Fibroblast of lung (primary cell): Measurements from ENCODE around the gene ZNRF1. TPM values are rescaled to one million over a fixed set of nuclear protein-coding genes. Genes with fewer than 3 reads are reported as not detected.

Experiments
- DNase-seq, 2 donors: peaks; one replicate each; pipeline versions ENCODE4 v3.0.0 to v3.0.0-alpha.2; 2010; ENCODE audit warnings: low read depth in 2 of 2
- H2AFZ ChIP-seq: 2 replicates; pipeline ENCODE4 v1.5.1; 2012; ENCODE audit warnings: low read length, control low read depth, inconsistent platforms
- H3K27ac ChIP-seq: 2 replicates; pipeline ENCODE4 v1.5.1; 2011; ENCODE audit warnings: low read length, control low read depth; ENCODE audit not compliant: insufficient read depth
- H3K27me3 ChIP-seq: 2 replicates; pipeline ENCODE4 v1.5.1; 2011; ENCODE audit warnings: mild to moderate bottlenecking, low read length; ENCODE audit not compliant: control insufficient read depth, insufficient read depth
- H3K36me3 ChIP-seq: 2 replicates; pipeline ENCODE4 v1.5.1; 2011; ENCODE audit warnings: low read length; ENCODE audit not compliant: control insufficient read depth, insufficient read depth
- H3K4me1 ChIP-seq: 2 replicates; pipeline ENCODE4 v1.5.1; 2011; ENCODE audit warnings: low read length; ENCODE audit not compliant: control insufficient read depth, insufficient read depth; ENCODE audit errors: extremely low read depth
- H3K4me2 ChIP-seq: 2 replicates; pipeline ENCODE4 v1.5.1; 2011; ENCODE audit warnings: low read length, control low read depth; ENCODE audit not compliant: insufficient read depth; ENCODE audit errors: extremely low read depth
- H3K4me3 ChIP-seq, 4 experiments: fragments of 200-600 bp in 1 of 4; sonication (generic) in 1 of 4; replicated peaks in 1 of 4; 2 replicates each; pipeline ENCODE4 v1.5.1; 2011 to 2016; ENCODE audit warnings: low read length in 4 of 4, low read depth in 3 of 4, mild to moderate bottlenecking in 3 of 4, control low read depth in 2 of 4, inconsistent platforms in 1 of 4, mixed read lengths in 1 of 4; ENCODE audit not compliant: insufficient read depth in 1 of 4; ENCODE audit errors: control extremely low read depth in 1 of 4
- H3K79me2 ChIP-seq: 2 replicates; pipeline ENCODE4 v1.5.1; 2012; ENCODE audit warnings: mild to moderate bottlenecking, low read length, inconsistent platforms; ENCODE audit not compliant: control insufficient read depth, insufficient read depth
- H3K9ac ChIP-seq: 2 replicates; pipeline ENCODE4 v1.5.1; 2011; ENCODE audit warnings: mild to moderate bottlenecking, low read length, control low read depth; ENCODE audit not compliant: insufficient read depth
- H3K9me3 ChIP-seq: 2 replicates; pipeline ENCODE4 v1.5.1; 2012; ENCODE audit warnings: low read depth, low read length; ENCODE audit not compliant: control insufficient read depth, insufficient read depth
- H4K20me1 ChIP-seq: 2 replicates; pipeline ENCODE4 v1.5.1; 2011; ENCODE audit warnings: low read length; ENCODE audit not compliant: control insufficient read depth, insufficient read depth; ENCODE audit errors: extremely low read depth
- EZH2 ChIP-seq: IDR thresholded peaks from 2 replicates; pipeline ENCODE4 v1.5.1; 2012; ENCODE audit warnings: low read length, control low read depth, mild to moderate bottlenecking; ENCODE audit errors: missing control alignments
- polyA plus RNA-seq, 2 donors: library from polyadenylated mRNA; depleted of rRNA in 1 of 2; stranded (reverse) in 1 of 2; unstranded in 1 of 2; fragments of >200 nt; gene quantifications; 2 replicates each; pipeline ENCODE4 v1.2.1, GENCODE V29; 2011 to 2012; ENCODE audit warnings: missing spikeins in 1 of 2
- total RNA-seq: library from RNA; depleted of rRNA; stranded (reverse); fragments of >200 nt; gene quantifications from 2 replicates; pipeline ENCODE4 v1.2.1, GENCODE V29; 2014
- TF ChIP-seq, protein P1 (sequence below), 2 donors: IDR thresholded peaks in 1 of 2; conservative IDR thresholded peaks in 1 of 2; 1 replicate in 1 of 2; 2 replicates in 1 of 2; pipeline ENCODE4 v1.5.1; 2011 to 2012; ENCODE audit warnings: low read length in 2 of 2, control low read depth in 1 of 2, inconsistent platforms in 1 of 2, low read depth in 1 of 2, mild to moderate bottlenecking in 1 of 2

ZNRF1 gene
- total and polyA plus RNA-seq, 2 donors (not counting 1 experiment from before 2014, with no cell fraction given): 21.0 to 21.1 TPM

DNA sequence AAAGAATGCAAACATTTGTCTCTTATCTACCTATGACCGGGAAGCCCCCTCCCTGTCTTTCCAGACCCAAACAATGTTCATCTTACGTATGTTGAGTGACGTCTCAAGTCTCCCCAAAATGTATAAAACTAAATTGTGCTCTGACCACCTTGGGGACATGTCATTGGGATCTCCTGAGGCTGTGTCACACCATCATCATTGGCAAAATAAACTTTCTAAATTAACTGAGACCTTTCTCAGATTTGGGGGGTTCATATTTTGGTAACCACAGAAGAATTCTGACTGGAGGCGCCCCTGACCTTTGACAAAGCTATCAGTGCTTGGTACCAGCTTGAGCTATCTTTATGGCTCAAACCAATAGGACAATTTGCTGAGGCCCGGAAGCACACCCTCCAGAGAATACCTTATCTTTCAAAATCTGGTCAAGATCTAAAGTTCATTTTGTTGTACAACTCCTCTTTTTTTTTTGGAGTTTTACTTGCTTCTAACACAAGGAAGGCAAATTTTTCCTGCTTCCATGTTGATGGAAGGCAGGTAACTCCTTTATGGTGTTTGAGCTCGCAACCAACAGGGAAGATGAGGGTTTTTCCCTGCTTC is 120.2 kb downstream of the ZNRF1 start:
- Histone ChIP-seq H3K36me3 (no peaks in the 10 kb centered on the region), H4K20me1 (no peaks in the 10 kb centered on the region), H3K27me3 (no peaks in the 10 kb centered on the region), H3K4me2 (no peak overlapping the region), H3K27ac (no peak overlapping the region), H3K79me2 (no peaks in the 10 kb centered on the region), H3K4me3 (no peak overlapping the region), H2AFZ (no peak overlapping the region), H3K9me3 (no peaks in the 10 kb centered on the region), H3K4me1 (peaks cover 3% of the 10 kb centered on the region), H3K9ac (no peak overlapping the region)
- TF ChIP-seq EZH2: no peak
- TF ChIP-seq, protein P1, sequence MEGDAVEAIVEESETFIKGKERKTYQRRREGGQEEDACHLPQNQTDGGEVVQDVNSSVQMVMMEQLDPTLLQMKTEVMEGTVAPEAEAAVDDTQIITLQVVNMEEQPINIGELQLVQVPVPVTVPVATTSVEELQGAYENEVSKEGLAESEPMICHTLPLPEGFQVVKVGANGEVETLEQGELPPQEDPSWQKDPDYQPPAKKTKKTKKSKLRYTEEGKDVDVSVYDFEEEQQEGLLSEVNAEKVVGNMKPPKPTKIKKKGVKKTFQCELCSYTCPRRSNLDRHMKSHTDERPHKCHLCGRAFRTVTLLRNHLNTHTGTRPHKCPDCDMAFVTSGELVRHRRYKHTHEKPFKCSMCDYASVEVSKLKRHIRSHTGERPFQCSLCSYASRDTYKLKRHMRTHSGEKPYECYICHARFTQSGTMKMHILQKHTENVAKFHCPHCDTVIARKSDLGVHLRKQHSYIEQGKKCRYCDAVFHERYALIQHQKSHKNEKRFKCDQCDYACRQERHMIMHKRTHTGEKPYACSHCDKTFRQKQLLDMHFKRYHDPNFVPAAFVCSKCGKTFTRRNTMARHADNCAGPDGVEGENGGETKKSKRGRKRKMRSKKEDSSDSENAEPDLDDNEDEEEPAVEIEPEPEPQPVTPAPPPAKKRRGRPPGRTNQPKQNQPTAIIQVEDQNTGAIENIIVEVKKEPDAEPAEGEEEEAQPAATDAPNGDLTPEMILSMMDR (conservative IDR thresholded peaks at IDR 0.05 in 1 of 2, IDR thresholded peaks at IDR 0.05 in 1 of 2; ENCODE audit: low read depth in 1 of 2, low read length in 2 of 2): no peak
- DNase-seq: no peak

DNA sequence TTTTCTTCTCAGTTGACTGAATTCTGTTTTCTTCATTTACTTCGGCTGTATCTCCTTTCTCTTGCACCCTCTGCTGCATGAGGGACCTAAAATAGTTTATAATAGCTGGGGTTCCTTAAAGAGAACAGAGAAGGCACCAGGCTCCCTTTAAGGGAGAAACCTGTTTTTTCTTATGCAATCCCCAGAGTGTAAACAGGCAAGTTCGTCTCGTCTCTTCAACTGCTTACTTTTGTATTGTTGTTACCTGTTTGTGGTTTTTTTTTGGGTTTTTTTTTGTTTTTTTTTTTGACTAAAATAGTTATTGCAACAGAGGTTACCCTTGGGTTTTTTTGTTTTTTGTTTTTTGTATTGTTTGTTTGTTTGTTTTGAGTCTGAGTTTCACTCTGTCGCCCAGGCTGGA is 121.4 kb downstream of the ZNRF1 start:
- no peaks in the 10 kb centered on the region for H3K36me3 ChIP-seq
- DNase-seq: no peak
- H3K27ac ChIP-seq: no peak overlapping the region
- H3K9ac ChIP-seq: no peak overlapping the region
- H3K4me3 ChIP-seq: no peak overlapping the region
- no peaks in the 10 kb centered on the region for H3K27me3 ChIP-seq
- H3K4me2 ChIP-seq: no peak overlapping the region
- TF ChIP-seq, protein P1 (conservative IDR thresholded peaks at IDR 0.05 in 1 of 2, IDR thresholded peaks at IDR 0.05 in 1 of 2; ENCODE audit: low read depth in 1 of 2, low read length in 2 of 2): no peak
- TF ChIP-seq EZH2: no peak
- H3K79me2 ChIP-seq: no peaks in the 10 kb centered on the region
- no peak overlapping the region for H2AFZ ChIP-seq
- no peaks in the 10 kb centered on the region for H4K20me1 ChIP-seq
- H3K4me1 ChIP-seq: peaks cover 3% of the 10 kb centered on the region
- H3K9me3 ChIP-seq: no peaks in the 10 kb centered on the region

GRCh38 chr16:75121949-75122568 is 123.2 kb downstream of the ZNRF1 start:
- TF ChIP-seq EZH2: no peak
- Histone ChIP-seq H3K36me3 (no peaks in the 10 kb centered on the region), H3K27me3 (no peaks in the 10 kb centered on the region), H2AFZ (no peak overlapping the region), H3K4me3 (no peak overlapping the region), H3K79me2 (no peaks in the 10 kb centered on the region), H3K27ac (no peak overlapping the region), H3K4me2 (no peak overlapping the region), H3K4me1 (no peaks in the 10 kb centered on the region), H3K9me3 (no peaks in the 10 kb centered on the region), H3K9ac (no peak overlapping the region), H4K20me1 (no peaks in the 10 kb centered on the region)
- no peak for DNase-seq
